MCF 10A (cell line): Measurements from ENCODE around the gene FGGY. TPM values are rescaled to one million over a fixed set of nuclear protein-coding genes. Genes with fewer than 3 reads are reported as not detected.
A peak's percentile ranks its signal among the peaks of the same experiment; 100 is the strongest.

Source experiments
- BruUV-seq: library from RNA; stranded (reverse); fragments of 400-500 nt; replicated peaks from 2 replicates; lab custom pipeline; 2021; lab: Mats Ljungman, UMichigan
- CTCF ChIA-PET: fragments of 300-600 bp; sonication (Branson Sonifier 250); formaldehyde crosslinking; extraction: SDS; loops from one replicate; lab custom pipeline; 2021; ENCODE audit warnings: antibody characterized with exemption, inconsistent platforms; lab: Yijun Ruan, JAX
- POLR2A ChIA-PET: fragments of 300-600, 350-650 bp; sonication (Branson Sonifier 250); formaldehyde crosslinking; extraction: SDS; loops from one replicate; lab custom pipeline; 2020; ENCODE audit warnings: antibody characterized with exemption, inconsistent platforms; lab: Yijun Ruan, JAX
- DNase-seq: peaks from one replicate; pipeline ENCODE4 v3.0.0-alpha.2; 2018; ENCODE audit not compliant: unreplicated experiment
- H3K27ac Mint-ChIP-seq: one replicate; pipeline ENCODE4 v1.8.0; 2022; ENCODE audit warnings: mild to moderate bottlenecking, low read depth, mixed read lengths; ENCODE audit not compliant: unreplicated experiment
- H3K27me3 Mint-ChIP-seq: one replicate; pipeline ENCODE4 v1.8.0; 2022; ENCODE audit warnings: mixed read lengths; ENCODE audit not compliant: insufficient read depth, unreplicated experiment
- H3K36me3 Mint-ChIP-seq: one replicate; pipeline ENCODE4 v1.8.0; 2022; ENCODE audit warnings: mild to moderate bottlenecking, moderate library complexity, mixed read lengths; ENCODE audit not compliant: insufficient read depth, unreplicated experiment
- H3K4me1 Mint-ChIP-seq: one replicate; pipeline ENCODE4 v1.8.0; 2022; ENCODE audit warnings: mixed read lengths; ENCODE audit not compliant: insufficient read depth, unreplicated experiment
- H3K4me3 Mint-ChIP-seq: one replicate; pipeline ENCODE4 v1.8.0; 2022; ENCODE audit warnings: mild to moderate bottlenecking, moderate library complexity, mixed read lengths; ENCODE audit not compliant: unreplicated experiment
- H3K9me3 Mint-ChIP-seq: one replicate; pipeline ENCODE4 v1.8.0; 2022; ENCODE audit warnings: mixed read lengths; ENCODE audit not compliant: unreplicated experiment
- intact Hi-C: fragments of 100-400 bp; cut with micrococcal nuclease; formaldehyde crosslinking; loops from 2 replicates; pipeline ENCODE4 v1.14.1; 2022
- total RNA-seq: library from RNA; stranded (reverse); gene quantifications from 2 replicates; pipeline ENCODE4 v1.2.3, GENCODE V29; 2022
- TF ChIP-seq, protein P1 (sequence below): fragments of 200-600 bp; IDR thresholded peaks from one replicate; pipeline ENCODE4 v1.8.0; 2022; ENCODE audit warnings: antibody characterized with exemption, mild to moderate bottlenecking; ENCODE audit not compliant: unreplicated experiment

The FGGY gene
- total RNA-seq, 1 experiment from 2014 or later = 10.6 TPM

DNA sequence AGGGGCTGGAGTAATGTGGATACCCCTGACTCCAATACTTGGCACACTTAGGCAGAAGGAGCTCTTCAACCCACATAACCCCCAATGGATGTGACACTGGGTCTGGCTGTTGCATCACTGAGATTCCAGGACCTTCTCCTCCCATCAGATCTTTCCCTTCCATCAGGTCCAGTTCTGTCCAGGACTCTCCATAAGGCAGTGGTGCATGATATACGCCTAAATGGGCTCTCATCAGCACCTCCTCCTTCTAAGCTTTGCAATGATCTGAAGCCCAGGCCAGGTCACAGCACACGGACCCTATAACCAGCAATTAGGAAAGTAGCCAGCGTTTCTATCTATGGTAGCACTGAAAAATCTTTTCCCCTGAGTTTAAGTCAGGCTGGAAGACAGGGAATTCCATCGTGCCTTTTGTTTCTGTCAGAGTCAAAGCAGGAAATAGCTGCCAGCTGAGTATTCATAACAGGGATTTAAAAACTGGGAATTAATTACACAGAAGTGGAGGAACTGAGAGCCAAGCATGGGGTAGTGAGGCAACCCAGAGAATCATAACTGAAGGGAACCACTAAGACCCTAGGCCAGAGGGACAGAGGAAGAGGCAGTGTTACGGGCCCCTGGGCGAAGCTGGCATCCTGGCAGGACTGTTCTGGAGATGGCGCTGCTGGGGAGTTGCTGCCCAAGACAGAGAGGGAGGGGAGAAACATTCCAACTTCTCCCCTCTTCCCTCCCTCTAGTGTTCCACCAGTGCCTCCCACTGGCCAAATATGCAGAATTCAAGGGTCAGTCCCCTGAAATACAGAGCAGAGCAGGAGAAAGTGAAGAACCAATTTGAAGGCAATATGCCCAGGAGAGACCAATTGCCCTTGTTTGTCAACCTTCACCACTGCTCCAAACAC, 480.3 kb downstream of the FGGY start:
- no peaks in the 10 kb centered on the region for H3K36me3 Mint-ChIP-seq
- H3K4me1 Mint-ChIP-seq = no peaks in the 10 kb centered on the region

DNA sequence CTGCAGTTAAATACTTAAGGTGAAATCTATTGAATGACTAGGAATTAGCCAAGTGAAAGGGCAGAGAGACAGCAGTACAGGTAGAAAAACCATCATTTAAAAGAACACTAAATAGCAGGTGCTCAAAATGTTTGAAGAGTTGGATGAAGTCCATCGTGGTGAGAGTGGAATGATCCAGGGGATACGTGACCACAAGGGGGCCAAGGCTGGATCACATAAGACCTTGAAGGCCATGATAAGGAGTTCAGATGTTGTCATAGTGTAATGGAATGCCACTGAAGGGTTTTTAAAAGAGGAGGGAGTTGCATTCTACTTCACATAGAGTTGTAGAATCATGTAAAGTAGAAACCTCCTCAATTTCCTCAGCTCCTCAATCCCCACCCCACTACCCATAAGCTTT, 483.1 kb downstream of the FGGY start:
- TF ChIP-seq, protein P1, sequence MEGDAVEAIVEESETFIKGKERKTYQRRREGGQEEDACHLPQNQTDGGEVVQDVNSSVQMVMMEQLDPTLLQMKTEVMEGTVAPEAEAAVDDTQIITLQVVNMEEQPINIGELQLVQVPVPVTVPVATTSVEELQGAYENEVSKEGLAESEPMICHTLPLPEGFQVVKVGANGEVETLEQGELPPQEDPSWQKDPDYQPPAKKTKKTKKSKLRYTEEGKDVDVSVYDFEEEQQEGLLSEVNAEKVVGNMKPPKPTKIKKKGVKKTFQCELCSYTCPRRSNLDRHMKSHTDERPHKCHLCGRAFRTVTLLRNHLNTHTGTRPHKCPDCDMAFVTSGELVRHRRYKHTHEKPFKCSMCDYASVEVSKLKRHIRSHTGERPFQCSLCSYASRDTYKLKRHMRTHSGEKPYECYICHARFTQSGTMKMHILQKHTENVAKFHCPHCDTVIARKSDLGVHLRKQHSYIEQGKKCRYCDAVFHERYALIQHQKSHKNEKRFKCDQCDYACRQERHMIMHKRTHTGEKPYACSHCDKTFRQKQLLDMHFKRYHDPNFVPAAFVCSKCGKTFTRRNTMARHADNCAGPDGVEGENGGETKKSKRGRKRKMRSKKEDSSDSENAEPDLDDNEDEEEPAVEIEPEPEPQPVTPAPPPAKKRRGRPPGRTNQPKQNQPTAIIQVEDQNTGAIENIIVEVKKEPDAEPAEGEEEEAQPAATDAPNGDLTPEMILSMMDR = peak; percentile 9
- no peak overlapping the region for H3K27ac Mint-ChIP-seq
- intact Hi-C loops = no loop called here
- ChIA-PET POLR2A (interaction anchor here (1.3 kb wide), 1 partner anchor 8 kb away, joined by 5 read pairs; no protein-coding TSS in a partner anchor), CTCF (interaction anchor here (0.7 to 1.1 kb wide), 2 partner anchors 12 to 174 kb away, joined by 3 read pairs; no protein-coding TSS in a partner anchor)
- no peak overlapping the region for H3K4me3 Mint-ChIP-seq
- no peaks in the 10 kb centered on the region for H3K27me3 Mint-ChIP-seq
- no peak for DNase-seq
- no peaks in the 10 kb centered on the region for H3K4me1 Mint-ChIP-seq
- H3K9me3 Mint-ChIP-seq = peaks cover under 1% of the 10 kb centered on the region
- no peaks in the 10 kb centered on the region for H3K36me3 Mint-ChIP-seq
- BruUV-seq = no TSS peak

More for the DNA sequence above, 480.3 kb downstream of the FGGY start:
- H3K27me3 Mint-ChIP-seq = no peaks in the 10 kb centered on the region
- CTCF ChIA-PET = interaction anchor here (0.6 kb wide), 1 partner anchor 11 kb away, joined by 3 read pairs; no protein-coding TSS in a partner anchor
- no TSS peak for BruUV-seq
- intact Hi-C loops = no loop called here
- no peak for DNase-seq
- H3K4me3 Mint-ChIP-seq = no peak overlapping the region
- POLR2A ChIA-PET = interaction anchor here (0.7 kb wide), 1 partner anchor 949 kb away, joined by 3 read pairs; no protein-coding TSS in a partner anchor
- H3K27ac Mint-ChIP-seq = no peak overlapping the region
- H3K9me3 Mint-ChIP-seq = no peaks in the 10 kb centered on the region
- TF ChIP-seq, protein P1 = no peak

DNA sequence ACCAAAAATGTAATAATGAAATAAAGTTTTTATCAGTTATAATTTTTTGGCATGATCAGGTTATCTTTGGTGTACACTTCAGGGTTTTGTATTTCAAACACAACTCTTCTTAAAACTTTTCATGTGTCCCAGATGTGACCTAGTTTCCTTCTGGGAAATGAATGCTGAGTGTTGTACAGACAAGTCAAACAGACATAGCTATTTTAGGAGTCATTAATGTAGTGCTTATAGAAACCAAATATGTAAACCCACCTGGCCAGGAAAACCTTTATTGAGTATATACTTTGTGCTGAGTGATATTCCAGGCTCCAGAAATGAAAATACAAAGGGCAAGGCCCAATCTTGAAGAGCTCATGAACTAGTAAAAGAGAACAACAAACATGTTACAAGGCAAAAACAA, 491.9 kb downstream of the FGGY start:
- Mint-ChIP-seq H3K36me3 (peaks cover 6% of the 10 kb centered on the region), H3K4me1 (no peaks in the 10 kb centered on the region), H3K27ac (no peak overlapping the region), H3K27me3 (no peaks in the 10 kb centered on the region), H3K4me3 (no peak overlapping the region), H3K9me3 (peaks cover 37% of the 10 kb centered on the region)
- BruUV-seq = no TSS peak
- TF ChIP-seq, protein P1 = no peak
- ChIA-PET POLR2A (interaction anchor here (0.6 kb wide), 1 partner anchor 11 kb away, joined by 3 read pairs; no protein-coding TSS in a partner anchor), CTCF (no interaction called here)
- intact Hi-C loops = no loop called here
- no peak for DNase-seq

DNA sequence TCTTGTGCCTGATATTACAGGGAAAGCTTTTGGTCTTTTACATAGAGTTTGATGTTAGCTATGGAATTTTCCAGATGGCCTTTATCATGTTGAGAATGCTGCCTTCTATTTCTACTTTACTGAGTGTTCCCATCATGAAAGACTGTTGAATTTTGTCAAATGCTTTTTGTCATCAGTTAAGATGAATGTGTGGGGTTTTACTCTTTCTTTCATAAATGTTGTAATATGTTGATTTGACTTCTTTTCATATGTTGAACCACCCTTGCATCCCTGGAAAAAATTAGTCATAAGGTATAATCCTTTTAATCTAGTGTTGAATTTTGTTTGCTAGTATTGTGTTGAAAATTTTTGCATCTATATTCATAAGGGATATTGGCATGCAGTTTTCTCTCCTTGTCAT, 501.7 kb downstream of the FGGY start:
- Mint-ChIP-seq H3K27me3 (no peaks in the 10 kb centered on the region), H3K9me3 (peaks cover 2% of the 10 kb centered on the region), H3K36me3 (no peaks in the 10 kb centered on the region), H3K27ac (no peak overlapping the region), H3K4me1 (no peaks in the 10 kb centered on the region), H3K4me3 (no peak overlapping the region)
- POLR2A ChIA-PET = no interaction called here
- intact Hi-C loops = no loop called here
- DNase-seq = no peak
- CTCF ChIA-PET = no interaction called here
- TF ChIP-seq, protein P1 = no peak
- BruUV-seq = no TSS peak
